GM12878 (cell line): ENCODE data around the gene ZMYND11. TPM values are rescaled to one million over a fixed set of nuclear protein-coding genes. Genes with fewer than 3 reads are reported as not detected.

ENCODE experiments used
- ATAC-seq: fragments of 200-7000 bp; cut with Tn5 transposase; 3 replicates; pipeline ENCODE4 v1.9.1; 2020; ENCODE audit warnings: mild to moderate bottlenecking, moderate library complexity
- BruUV-seq: library from RNA; stranded (reverse); fragments of 400-500 nt; replicated peaks from 2 replicates; lab custom pipeline; 2021; lab: Mats Ljungman, UMichigan
- CTCF ChIA-PET: fragments of 300-600 bp; sonication (Branson Sonifier 250); formaldehyde crosslinking; extraction: SDS; loops from one replicate; lab custom pipeline; 2021; ENCODE audit warnings: inconsistent platforms; lab: Yijun Ruan, JAX
- POLR2A ChIA-PET: fragments of 350-600 bp; formaldehyde crosslinking; extraction: SDS; loops from one replicate; lab custom pipeline; 2021; ENCODE audit warnings: inconsistent platforms; lab: Charles Lee
- RAD21 ChIA-PET: fragments of 300-600 bp; sonication (Branson Sonifier 250); formaldehyde crosslinking; loops from one replicate; lab custom pipeline; 2023; ENCODE audit warnings: antibody characterized with exemption; ENCODE audit not compliant: unreplicated experiment; lab: Charles Lee
- SMC1A ChIA-PET: fragments of 300-600 bp; sonication (Branson Sonifier 250); formaldehyde crosslinking; loops from one replicate; lab custom pipeline; 2023; ENCODE audit not compliant: unreplicated experiment, uncharacterized antibody; lab: Charles Lee
- DNase-seq: peaks from one replicate; pipeline ENCODE4 v3.0.0-alpha.2; 2011; ENCODE audit warnings: low read depth, low spot score
- FAIRE-seq: peaks from 3 replicates; lab custom pipeline; 2011; peaks lifted over from hg19 to GRCh38; lab: Jason Lieb, UNC
- H2AFZ ChIP-seq: 2 replicates; pipeline ENCODE4 v1.6.0; 2011; ENCODE audit warnings: low read depth, low read length, control low read depth; ENCODE audit not compliant: control insufficient read depth
- H3K27ac ChIP-seq: 2 replicates; pipeline ENCODE4 v1.5.1; 2011; ENCODE audit warnings: control low read depth; ENCODE audit not compliant: control insufficient read depth, insufficient read depth
- H3K27me3 ChIP-seq, 2 experiments: replicated peaks in 1 of 2; 2 replicates each; pipeline versions ENCODE4 v1.6.0 to v1.6.1; 2011; ENCODE audit warnings: low read length in 1 of 2; ENCODE audit not compliant: control insufficient read depth in 2 of 2, insufficient read depth in 2 of 2
- H3K36me3 ChIP-seq, 2 experiments: 2 replicates each; pipeline ENCODE4 v1.5.1; 2011; ENCODE audit warnings: low read length in 1 of 2; ENCODE audit not compliant: control insufficient read depth in 2 of 2, insufficient read depth in 2 of 2
- H3K4me1 ChIP-seq: 2 replicates; pipeline ENCODE4 v1.6.1; 2011; ENCODE audit warnings: mild to moderate bottlenecking, low read length, moderate library complexity, mixed read lengths; ENCODE audit not compliant: control insufficient read depth, insufficient read depth
- H3K4me2 ChIP-seq: 2 replicates; pipeline ENCODE4 v1.6.0; 2011; ENCODE audit warnings: control low read depth; ENCODE audit not compliant: control insufficient read depth, insufficient read depth
- H3K4me3 ChIP-seq: fragments of 200-600 bp; sonication (generic); 2 replicates; pipeline ENCODE4 v1.5.1; 2016
- H3K79me2 ChIP-seq: 2 replicates; pipeline ENCODE4 v1.6.0; 2011; ENCODE audit warnings: low read length; ENCODE audit not compliant: control insufficient read depth, insufficient read depth
- H3K9ac ChIP-seq: 2 replicates; pipeline ENCODE4 v1.8.0; 2011; ENCODE audit warnings: low read length, control low read depth, mixed read lengths; ENCODE audit not compliant: control insufficient read depth, insufficient read depth
- H3K9me3 ChIP-seq: replicated peaks from 3 replicates; pipeline ENCODE4 v1.5.1; 2011; ENCODE audit warnings: mild to moderate bottlenecking, low read length; ENCODE audit not compliant: control insufficient read depth, insufficient read depth
- H4K20me1 ChIP-seq: 2 replicates; pipeline ENCODE4 v1.6.0; 2011; ENCODE audit not compliant: control insufficient read depth, insufficient read depth
- CBFB ChIP-seq: IDR thresholded peaks from 2 replicates; pipeline ENCODE4 v1.6.1; 2016; ENCODE audit warnings: antibody characterized with exemption, low read depth
- CREB1 ChIP-seq: IDR thresholded peaks from 2 replicates; pipeline ENCODE4 v1.6.1; 2012; ENCODE audit warnings: low read depth, mild to moderate bottlenecking, inconsistent platforms
- JUNB ChIP-seq: IDR thresholded peaks from 2 replicates; pipeline ENCODE4 v1.6.1; 2016; ENCODE audit warnings: antibody characterized with exemption, mild to moderate bottlenecking
- MXI1 ChIP-seq: fragments of 150-350 bp; IDR thresholded peaks from 2 replicates; pipeline ENCODE4 v1.6.1; 2011; ENCODE audit warnings: low read depth, mild to moderate bottlenecking, inconsistent platforms, low read length, improper control_type of control experiment
- NR2F1 ChIP-seq: fragments of 450-650 bp; conservative IDR thresholded peaks from 2 replicates; pipeline ENCODE4 v1.6.1; 2017; ENCODE audit warnings: mild to moderate bottlenecking
- STAT3 ChIP-seq: IDR thresholded peaks from 2 replicates; pipeline ENCODE4 v1.6.1; 2011; ENCODE audit warnings: low read depth, low read length, improper control_type of control experiment
- TCF3 ChIP-seq: IDR thresholded peaks from 2 replicates; pipeline ENCODE4 v1.6.1; 2012; ENCODE audit warnings: low read depth, mild to moderate bottlenecking, low read length, borderline replicate concordance; ENCODE audit not compliant: insufficient read depth
- WGBS: methylation state at CpG from one replicate; pipeline ENCODE4 v1.1.6; 2016; ENCODE audit warnings: low lambda C conversion rate; ENCODE audit not compliant: insufficient replicate concordance, insufficient coverage; ENCODE audit errors: missing lambda C conversion rate; 5-methylcytosine and 5-hydroxymethylcytosine counted together
- in situ Hi-C: fragments of 300-500 bp; cut with MboI; formaldehyde crosslinking; loops from 9 replicates; pipeline ENCODE4 v1.14.3; 2018; ENCODE audit warnings: mixed read lengths
- intact Hi-C: fragments of 100-400 bp; cut with micrococcal nuclease; formaldehyde crosslinking; loops from one replicate; pipeline ENCODE4 v1.14.2; 2022; ENCODE audit not compliant: unreplicated experiment
- polyA plus RNA-seq, 11 experiments: library from polyadenylated mRNA; depleted of rRNA in 4 of 11; unstranded in 6 of 11; stranded (reverse) in 5 of 11; fragments of >200 nt; fragmentation: Nextera tagmentation in 4 of 11; fragmentation: Illumina TruSeq in 1 of 11; extraction: Ambion mirVana in 4 of 11; extraction: Trizol in 1 of 11; gene quantifications; 1 replicate in 1 of 11; 2 replicates in 10 of 11; pipeline versions ENCODE4 v1.2.1 to v1.2.3, GENCODE V29; 2011 to 2016; ENCODE audit warnings: inconsistent platforms in 2 of 11, missing spikeins in 2 of 11, low read depth in 1 of 11
- total RNA-seq, 4 experiments: library from RNA; depleted of rRNA in 3 of 4; stranded (reverse); fragments of >200 nt in 3 of 4; fragmentation: Illumina TruSeq in 1 of 4; extraction: Trizol in 1 of 4; gene quantifications; 2 replicates each; pipeline versions ENCODE4 v1.2.1 to v1.2.3, GENCODE V29; 2013 to 2021
- TF ChIP-seq, protein P1 (sequence below): IDR thresholded peaks from 2 replicates; pipeline ENCODE4 v1.6.1; 2012; ENCODE audit warnings: improper control_type of control experiment, low read depth, low read length; ENCODE audit not compliant: insufficient replicate concordance
- TF ChIP-seq, protein P2 (sequence below): fragments of 450-650 bp; IDR thresholded peaks from 2 replicates; pipeline ENCODE4 v1.6.1; 2014; ENCODE audit warnings: mild to moderate bottlenecking
- TF ChIP-seq, protein P3 (sequence below): fragments of 450-650 bp; IDR thresholded peaks from 2 replicates; pipeline ENCODE4 v1.6.1; 2018; ENCODE audit warnings: borderline replicate concordance, mild to moderate bottlenecking; ENCODE audit not compliant: partially characterized antibody

Gene ZMYND11
- total and polyA plus RNA-seq, 10 of the 15 experiments (the other 5 are each of a cell fraction or from before 2014, with no cell fraction given) = 3.3 to 24.4 (median 13.1) TPM

DNA sequence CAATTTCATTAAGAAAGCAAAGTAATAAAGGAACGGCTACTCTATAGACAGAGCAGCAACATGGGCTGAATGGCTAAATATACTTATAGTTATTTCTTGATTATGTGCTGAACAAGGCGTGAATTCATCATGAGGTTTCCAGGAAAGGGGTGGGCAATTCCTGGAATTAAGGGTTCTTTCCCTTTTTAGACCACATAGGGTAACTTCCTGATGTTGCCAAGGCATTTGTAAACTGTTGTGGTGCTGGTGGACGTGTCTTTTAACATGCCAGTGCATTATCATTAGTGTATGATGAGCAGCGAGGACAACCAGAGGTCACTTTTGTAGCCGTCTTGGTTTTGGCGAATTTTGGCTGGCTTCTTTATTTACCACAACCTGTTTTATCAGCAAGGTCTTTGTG lies 28.5 kb upstream of the ZMYND11 start (continued):
- TF ChIP-seq, protein P1, sequence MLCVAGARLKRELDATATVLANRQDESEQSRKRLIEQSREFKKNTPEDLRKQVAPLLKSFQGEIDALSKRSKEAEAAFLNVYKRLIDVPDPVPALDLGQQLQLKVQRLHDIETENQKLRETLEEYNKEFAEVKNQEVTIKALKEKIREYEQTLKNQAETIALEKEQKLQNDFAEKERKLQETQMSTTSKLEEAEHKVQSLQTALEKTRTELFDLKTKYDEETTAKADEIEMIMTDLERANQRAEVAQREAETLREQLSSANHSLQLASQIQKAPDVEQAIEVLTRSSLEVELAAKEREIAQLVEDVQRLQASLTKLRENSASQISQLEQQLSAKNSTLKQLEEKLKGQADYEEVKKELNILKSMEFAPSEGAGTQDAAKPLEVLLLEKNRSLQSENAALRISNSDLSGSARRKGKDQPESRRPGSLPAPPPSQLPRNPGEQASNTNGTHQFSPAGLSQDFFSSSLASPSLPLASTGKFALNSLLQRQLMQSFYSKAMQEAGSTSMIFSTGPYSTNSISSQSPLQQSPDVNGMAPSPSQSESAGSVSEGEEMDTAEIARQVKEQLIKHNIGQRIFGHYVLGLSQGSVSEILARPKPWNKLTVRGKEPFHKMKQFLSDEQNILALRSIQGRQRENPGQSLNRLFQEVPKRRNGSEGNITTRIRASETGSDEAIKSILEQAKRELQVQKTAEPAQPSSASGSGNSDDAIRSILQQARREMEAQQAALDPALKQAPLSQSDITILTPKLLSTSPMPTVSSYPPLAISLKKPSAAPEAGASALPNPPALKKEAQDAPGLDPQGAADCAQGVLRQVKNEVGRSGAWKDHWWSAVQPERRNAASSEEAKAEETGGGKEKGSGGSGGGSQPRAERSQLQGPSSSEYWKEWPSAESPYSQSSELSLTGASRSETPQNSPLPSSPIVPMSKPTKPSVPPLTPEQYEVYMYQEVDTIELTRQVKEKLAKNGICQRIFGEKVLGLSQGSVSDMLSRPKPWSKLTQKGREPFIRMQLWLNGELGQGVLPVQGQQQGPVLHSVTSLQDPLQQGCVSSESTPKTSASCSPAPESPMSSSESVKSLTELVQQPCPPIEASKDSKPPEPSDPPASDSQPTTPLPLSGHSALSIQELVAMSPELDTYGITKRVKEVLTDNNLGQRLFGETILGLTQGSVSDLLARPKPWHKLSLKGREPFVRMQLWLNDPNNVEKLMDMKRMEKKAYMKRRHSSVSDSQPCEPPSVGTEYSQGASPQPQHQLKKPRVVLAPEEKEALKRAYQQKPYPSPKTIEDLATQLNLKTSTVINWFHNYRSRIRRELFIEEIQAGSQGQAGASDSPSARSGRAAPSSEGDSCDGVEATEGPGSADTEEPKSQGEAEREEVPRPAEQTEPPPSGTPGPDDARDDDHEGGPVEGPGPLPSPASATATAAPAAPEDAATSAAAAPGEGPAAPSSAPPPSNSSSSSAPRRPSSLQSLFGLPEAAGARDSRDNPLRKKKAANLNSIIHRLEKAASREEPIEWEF = no peak

DNA sequence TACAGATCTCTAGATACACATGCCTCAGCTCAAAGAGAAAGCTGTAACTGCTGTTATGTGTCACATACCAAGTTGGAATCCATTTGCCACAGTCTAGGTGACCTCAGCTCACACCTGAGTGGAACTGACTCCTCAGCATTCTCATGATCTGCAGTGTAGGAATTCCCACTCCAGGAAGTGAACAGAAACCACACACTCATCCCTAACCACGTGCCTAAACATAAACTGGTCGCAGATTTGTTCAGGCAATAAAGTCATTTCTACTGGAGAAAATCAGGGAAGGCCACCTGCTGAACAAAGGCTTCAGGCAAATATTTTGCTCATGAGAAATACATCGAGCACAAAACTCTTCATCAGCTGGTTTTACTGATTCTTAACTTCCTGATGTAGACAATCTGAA lies 23.0 kb upstream of the ZMYND11 start:
- no peaks in the 10 kb centered on the region for H3K4me1 ChIP-seq
- TF ChIP-seq TCF3 (no peak), CREB1 (no peak), STAT3 (no peak), JUNB (no peak), NR2F1 (no peak), CBFB (no peak), MXI1 (no peak)
- TF ChIP-seq, protein P2, sequence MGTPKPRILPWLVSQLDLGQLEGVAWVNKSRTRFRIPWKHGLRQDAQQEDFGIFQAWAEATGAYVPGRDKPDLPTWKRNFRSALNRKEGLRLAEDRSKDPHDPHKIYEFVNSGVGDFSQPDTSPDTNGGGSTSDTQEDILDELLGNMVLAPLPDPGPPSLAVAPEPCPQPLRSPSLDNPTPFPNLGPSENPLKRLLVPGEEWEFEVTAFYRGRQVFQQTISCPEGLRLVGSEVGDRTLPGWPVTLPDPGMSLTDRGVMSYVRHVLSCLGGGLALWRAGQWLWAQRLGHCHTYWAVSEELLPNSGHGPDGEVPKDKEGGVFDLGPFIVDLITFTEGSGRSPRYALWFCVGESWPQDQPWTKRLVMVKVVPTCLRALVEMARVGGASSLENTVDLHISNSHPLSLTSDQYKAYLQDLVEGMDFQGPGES = no peak
- TF ChIP-seq, protein P3, sequence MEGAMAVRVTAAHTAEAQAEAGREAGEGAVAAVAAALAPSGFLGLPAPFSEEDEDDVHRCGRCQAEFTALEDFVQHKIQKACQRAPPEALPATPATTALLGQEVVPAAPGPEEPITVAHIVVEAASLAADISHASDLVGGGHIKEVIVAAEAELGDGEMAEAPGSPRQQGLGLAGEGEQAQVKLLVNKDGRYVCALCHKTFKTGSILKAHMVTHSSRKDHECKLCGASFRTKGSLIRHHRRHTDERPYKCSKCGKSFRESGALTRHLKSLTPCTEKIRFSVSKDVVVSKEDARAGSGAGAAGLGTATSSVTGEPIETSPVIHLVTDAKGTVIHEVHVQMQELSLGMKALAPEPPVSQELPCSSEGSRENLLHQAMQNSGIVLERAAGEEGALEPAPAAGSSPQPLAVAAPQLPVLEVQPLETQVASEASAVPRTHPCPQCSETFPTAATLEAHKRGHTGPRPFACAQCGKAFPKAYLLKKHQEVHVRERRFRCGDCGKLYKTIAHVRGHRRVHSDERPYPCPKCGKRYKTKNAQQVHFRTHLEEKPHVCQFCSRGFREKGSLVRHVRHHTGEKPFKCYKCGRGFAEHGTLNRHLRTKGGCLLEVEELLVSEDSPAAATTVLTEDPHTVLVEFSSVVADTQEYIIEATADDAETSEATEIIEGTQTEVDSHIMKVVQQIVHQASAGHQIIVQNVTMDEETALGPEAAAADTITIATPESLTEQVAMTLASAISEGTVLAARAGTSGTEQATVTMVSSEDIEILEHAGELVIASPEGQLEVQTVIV = no peak
- no peaks in the 10 kb centered on the region for H3K36me3 ChIP-seq
- no peak overlapping the region for H2AFZ ChIP-seq
- in situ Hi-C loops (no loop called here), intact Hi-C loops (no loop called here)
- ATAC-seq = no peak
- ChIA-PET RAD21 (no interaction called here), POLR2A (no interaction called here), SMC1A (no interaction called here), CTCF (no interaction called here)
- H3K27me3 ChIP-seq = no peaks in the 10 kb centered on the region
- H3K4me2 ChIP-seq = no peak overlapping the region
- no peaks in the 10 kb centered on the region for H4K20me1 ChIP-seq
- no peak overlapping the region for H3K9ac ChIP-seq
- no peaks in the 10 kb centered on the region for H3K79me2 ChIP-seq
- BruUV-seq = no TSS peak
- DNase-seq = no peak
- H3K9me3 ChIP-seq = no peaks in the 10 kb centered on the region
- no peak overlapping the region for H3K4me3 ChIP-seq
- WGBS = 20% methylated on average over 3 of the region's 3 CpGs
- no peak overlapping the region for H3K27ac ChIP-seq
- FAIRE-seq = no peak
